ENCODE measurements around the gene MXD4. TPM values are rescaled to one million over a fixed set of nuclear protein-coding genes. Genes with fewer than 3 reads are reported as not detected.

The MXD4 gene
- total RNA-seq, 1 donor from 2014 or later = 79.9 TPM

DNA sequence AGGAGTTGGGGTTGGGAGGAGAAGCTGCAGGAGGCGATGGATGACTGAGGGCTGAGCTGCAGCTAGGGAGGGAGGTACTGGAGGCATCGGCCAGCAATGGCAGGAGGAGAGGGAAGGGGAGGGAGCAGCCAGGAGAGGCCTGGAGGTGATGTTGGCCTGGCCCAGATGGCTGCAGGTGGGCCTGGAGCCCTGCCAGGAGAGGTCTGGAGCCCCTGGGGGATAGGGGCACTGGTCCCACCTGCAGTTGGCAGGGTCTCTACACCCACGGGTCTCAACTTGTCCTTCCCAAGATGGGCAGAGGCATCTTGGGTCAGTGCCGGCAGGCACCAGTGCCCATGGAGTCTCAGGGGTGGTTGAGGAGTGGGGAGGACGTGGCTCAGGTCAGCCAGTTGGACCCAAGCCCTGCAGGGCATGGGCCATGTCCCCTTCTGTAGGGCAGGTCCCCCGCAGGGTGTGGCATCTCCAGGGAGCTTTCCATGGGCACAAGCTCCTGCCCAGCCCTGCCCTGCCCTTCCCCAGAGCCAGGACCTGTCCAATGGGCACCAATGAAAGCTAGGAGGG, 2.7 kb upstream of the MXD4 start:
- Mint-ChIP-seq H3K4me3 (no peak overlapping the region), H3K36me3 (no peaks in the 10 kb centered on the region), H3K4me1 (ENCODE audit: unreplicated experiment) (no peaks in the 10 kb centered on the region), H3K27me3 (no peaks in the 10 kb centered on the region), H3K27ac (no peak overlapping the region), H3K9me3 (no peaks in the 10 kb centered on the region)
- TF ChIP-seq, protein P1, sequence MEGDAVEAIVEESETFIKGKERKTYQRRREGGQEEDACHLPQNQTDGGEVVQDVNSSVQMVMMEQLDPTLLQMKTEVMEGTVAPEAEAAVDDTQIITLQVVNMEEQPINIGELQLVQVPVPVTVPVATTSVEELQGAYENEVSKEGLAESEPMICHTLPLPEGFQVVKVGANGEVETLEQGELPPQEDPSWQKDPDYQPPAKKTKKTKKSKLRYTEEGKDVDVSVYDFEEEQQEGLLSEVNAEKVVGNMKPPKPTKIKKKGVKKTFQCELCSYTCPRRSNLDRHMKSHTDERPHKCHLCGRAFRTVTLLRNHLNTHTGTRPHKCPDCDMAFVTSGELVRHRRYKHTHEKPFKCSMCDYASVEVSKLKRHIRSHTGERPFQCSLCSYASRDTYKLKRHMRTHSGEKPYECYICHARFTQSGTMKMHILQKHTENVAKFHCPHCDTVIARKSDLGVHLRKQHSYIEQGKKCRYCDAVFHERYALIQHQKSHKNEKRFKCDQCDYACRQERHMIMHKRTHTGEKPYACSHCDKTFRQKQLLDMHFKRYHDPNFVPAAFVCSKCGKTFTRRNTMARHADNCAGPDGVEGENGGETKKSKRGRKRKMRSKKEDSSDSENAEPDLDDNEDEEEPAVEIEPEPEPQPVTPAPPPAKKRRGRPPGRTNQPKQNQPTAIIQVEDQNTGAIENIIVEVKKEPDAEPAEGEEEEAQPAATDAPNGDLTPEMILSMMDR (conservative IDR thresholded peaks at IDR 0.05) = no peak
- DNase-seq (ENCODE audit: extremely low spot score, unreplicated experiment) = no peak

DNA sequence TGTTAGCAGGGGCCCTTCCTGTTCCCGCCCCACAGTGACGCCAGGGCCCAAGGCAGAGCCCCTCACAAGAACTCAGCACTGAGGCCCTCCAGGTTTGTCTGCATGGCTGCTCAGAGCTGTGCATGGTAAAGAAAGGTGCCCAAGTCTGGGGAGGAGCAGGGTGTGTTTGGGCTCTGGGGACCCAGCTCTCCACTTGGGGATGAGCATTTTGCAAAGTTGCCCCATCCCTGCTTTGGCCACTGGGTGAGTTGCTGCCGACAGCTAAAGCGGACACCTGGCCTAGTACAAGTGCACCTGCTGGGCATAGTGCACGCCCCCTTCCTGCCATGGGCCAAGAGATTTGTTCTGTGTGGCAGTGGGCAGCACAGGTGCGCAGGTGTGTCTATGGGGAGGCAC, 2.0 kb upstream of the MXD4 start:
- DNase-seq (ENCODE audit: extremely low spot score, unreplicated experiment) = no peak
- TF ChIP-seq, protein P1 (conservative IDR thresholded peaks at IDR 0.05) = no peak
- no peaks in the 10 kb centered on the region for H3K36me3 Mint-ChIP-seq
- H3K27ac Mint-ChIP-seq = no peak overlapping the region
- H3K9me3 Mint-ChIP-seq = no peaks in the 10 kb centered on the region
- no peaks in the 10 kb centered on the region for H3K4me1 Mint-ChIP-seq (ENCODE audit: unreplicated experiment)
- no peaks in the 10 kb centered on the region for H3K27me3 Mint-ChIP-seq
- peak overlapping the region; percentile 83 for H3K4me3 Mint-ChIP-seq

GRCh38 chr4:2262944-2263250, 988 bp upstream of the MXD4 start:
- Mint-ChIP-seq H3K36me3 (no peaks in the 10 kb centered on the region), H3K4me1 (ENCODE audit: unreplicated experiment) (no peaks in the 10 kb centered on the region), H3K27me3 (no peaks in the 10 kb centered on the region), H3K9me3 (no peaks in the 10 kb centered on the region), H3K4me3 (peak overlapping the region; percentile 83), H3K27ac (no peak overlapping the region)
- TF ChIP-seq, protein P1 (conservative IDR thresholded peaks at IDR 0.05) = no peak
- no peak for DNase-seq (ENCODE audit: extremely low spot score, unreplicated experiment)

DNA sequence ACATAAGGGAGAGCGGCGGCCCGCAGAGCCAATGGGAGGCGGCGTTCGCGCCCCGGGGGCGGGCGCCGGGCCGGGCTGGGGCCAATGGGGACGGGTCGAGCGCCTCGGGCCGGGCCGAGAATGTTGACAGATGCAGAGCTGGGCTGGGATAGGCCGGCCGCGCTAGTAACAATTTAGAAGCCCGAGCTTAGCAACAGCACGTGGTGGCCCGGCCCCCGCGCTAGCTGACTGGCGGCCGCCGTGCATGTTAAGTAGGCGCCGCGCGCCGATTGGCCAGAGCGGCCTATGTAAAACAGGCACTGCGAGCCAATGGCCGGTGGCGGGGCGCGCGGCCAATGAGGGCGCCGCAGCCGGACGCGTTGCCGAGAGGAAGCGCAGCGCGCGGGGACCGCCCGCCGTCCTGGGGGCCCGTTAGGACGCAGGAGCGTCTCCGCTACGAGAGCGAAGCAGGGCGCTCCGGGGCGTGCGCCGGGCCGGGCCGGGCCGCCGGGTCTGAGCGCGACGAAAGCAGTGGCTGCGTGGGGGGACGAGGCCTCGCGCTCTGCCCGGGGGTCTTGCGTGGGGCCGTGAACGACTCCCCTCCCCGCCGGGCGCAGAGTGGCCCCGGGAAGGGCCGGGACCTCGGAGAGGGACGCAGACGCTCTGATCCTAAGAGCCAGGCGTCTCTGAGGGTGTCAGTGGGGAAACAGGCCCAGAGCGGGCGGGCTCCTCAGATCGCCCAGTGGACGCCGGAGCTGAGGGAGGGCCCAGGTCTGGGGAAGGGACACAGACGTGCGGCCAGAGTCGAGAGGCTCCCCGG, 435 bp upstream of the MXD4 start:
- Mint-ChIP-seq H3K27me3 (no peaks in the 10 kb centered on the region), H3K9me3 (no peaks in the 10 kb centered on the region), H3K4me3 (peak overlapping the region; percentile 83), H3K27ac (no peak overlapping the region), H3K4me1 (ENCODE audit: unreplicated experiment) (no peaks in the 10 kb centered on the region), H3K36me3 (no peaks in the 10 kb centered on the region)
- DNase-seq (ENCODE audit: extremely low spot score, unreplicated experiment) = peak; percentile 99
- TF ChIP-seq, protein P1 (conservative IDR thresholded peaks at IDR 0.05) = no peak

GRCh38 chr4:2261110-2261852, 628 bp downstream of the MXD4 start:
- no peak for DNase-seq (ENCODE audit: extremely low spot score, unreplicated experiment)
- Mint-ChIP-seq H3K4me1 (ENCODE audit: unreplicated experiment) (no peaks in the 10 kb centered on the region), H3K9me3 (no peaks in the 10 kb centered on the region), H3K27ac (no peak overlapping the region), H3K27me3 (no peaks in the 10 kb centered on the region), H3K36me3 (no peaks in the 10 kb centered on the region), H3K4me3 (peak overlapping the region; percentile 79)
- TF ChIP-seq, protein P1 (conservative IDR thresholded peaks at IDR 0.05) = no peak
